ENCODE results near the gene CMYA5.

GRCh38 chr5:79787448-79787847, 97.8 kb downstream of the CMYA5 start:
- TF ChIP-seq POLR2A (IDR thresholded peaks at IDR 0.05) = no peak
- no peak for TF ChIP-seq CTCF (IDR thresholded peaks at IDR 0.05)

Measured in tibial nerve (tissue), 3 donors.